Neural cell (in vitro differentiated cells): Measurements from ENCODE around the gene PPP3CA. TPM values are rescaled to one million over a fixed set of nuclear protein-coding genes. Genes with fewer than 3 reads are reported as not detected.

Source experiments
- H2AFZ ChIP-seq: fragments of 200-600, 300-800 bp; sonication (generic), shearing (Covaris generic); 2 replicates; pipeline ENCODE4 v1.6.0; 2014; ENCODE audit warnings: low read depth, mild to moderate bottlenecking, antibody characterized with exemption, low read length, moderate library complexity
- H3F3A ChIP-seq: fragments of 200-600 bp; shearing (Covaris generic); 2 replicates; pipeline ENCODE4 v1.6.1; 2016; ENCODE audit warnings: mild to moderate bottlenecking, moderate library complexity, mixed read lengths, antibody characterized with exemption, low read length; ENCODE audit not compliant: insufficient read depth, poor library complexity, severe bottlenecking
- H3K27ac ChIP-seq: fragments of 200-600, 300-800 bp; sonication (generic), shearing (Covaris generic); 2 replicates; pipeline ENCODE4 v1.5.1; 2014; ENCODE audit warnings: mild to moderate bottlenecking, low read length, moderate library complexity
- H3K27me3 ChIP-seq: fragments of 300-800, 200-600 bp; sonication (generic), shearing (Covaris generic); 2 replicates; pipeline ENCODE4 v1.6.0; 2014; ENCODE audit warnings: mild to moderate bottlenecking, low read depth, low read length, moderate library complexity; ENCODE audit not compliant: insufficient read depth
- H3K36me3 ChIP-seq: fragments of 300-800, 200-600 bp; sonication (generic), shearing (Covaris generic); 2 replicates; pipeline ENCODE4 v1.5.1; 2014; ENCODE audit warnings: mild to moderate bottlenecking, antibody characterized with exemption, low read length, moderate library complexity; ENCODE audit not compliant: insufficient read depth
- H3K4me2 ChIP-seq: fragments of 300-800, 200-600 bp; sonication (generic), shearing (Covaris generic); 2 replicates; pipeline ENCODE4 v1.6.0; 2014; ENCODE audit warnings: mild to moderate bottlenecking, low read length
- H3K4me3 ChIP-seq: fragments of 300-800, 200-600 bp; sonication (generic), shearing (Covaris generic); 2 replicates; pipeline ENCODE4 v1.5.1; 2014; ENCODE audit warnings: mild to moderate bottlenecking, low read length, moderate library complexity
- H3K79me2 ChIP-seq: fragments of 200-600 bp; shearing (Covaris generic); replicated peaks from 2 replicates; pipeline ENCODE4 v1.6.0; 2014; ENCODE audit warnings: mild to moderate bottlenecking, low read length, moderate library complexity; ENCODE audit not compliant: insufficient read depth
- H3K9ac ChIP-seq: fragments of 300-800, 200-600 bp; sonication (generic), shearing (Covaris generic); 2 replicates; pipeline ENCODE4 v1.6.1; 2016; ENCODE audit warnings: mild to moderate bottlenecking, low read length, mixed read lengths
- H3K9me2 ChIP-seq: fragments of 200-600 bp; shearing (Covaris generic); 2 replicates; pipeline ENCODE4 v1.6.1; 2016; ENCODE audit warnings: mild to moderate bottlenecking, low read length, mixed read lengths; ENCODE audit not compliant: insufficient read depth
- H3K9me3 ChIP-seq: fragments of 200-600, 300-800 bp; sonication (generic), shearing (Covaris generic); 2 replicates; pipeline ENCODE4 v1.6.1; 2016; ENCODE audit warnings: mild to moderate bottlenecking, mixed run types, low read length, moderate library complexity, mixed read lengths
- H4K20me1 ChIP-seq: fragments of 200-600 bp; shearing (Covaris generic); 2 replicates; pipeline ENCODE4 v1.6.1; 2016; ENCODE audit warnings: mild to moderate bottlenecking, mixed run types; ENCODE audit not compliant: insufficient read depth
- EP300 ChIP-seq: fragments of 450-650 bp; conservative IDR thresholded peaks from 2 replicates; pipeline ENCODE4 v1.6.1; 2014; ENCODE audit warnings: antibody characterized with exemption, mild to moderate bottlenecking, moderate library complexity; ENCODE audit not compliant: poor library complexity, severe bottlenecking
- EZH2 ChIP-seq: fragments of 200-600, 300-800 bp; shearing (Covaris generic), sonication (generic); IDR thresholded peaks from 2 replicates; pipeline ENCODE4 v1.6.1; 2014; ENCODE audit warnings: antibody characterized with exemption, low read length, borderline replicate concordance, mild to moderate bottlenecking; ENCODE audit not compliant: insufficient read depth, poor library complexity, severe bottlenecking
- MXI1 ChIP-seq: fragments of 450-650 bp; conservative IDR thresholded peaks from 2 replicates; pipeline ENCODE4 v1.6.1; 2014; ENCODE audit warnings: antibody characterized with exemption, mild to moderate bottlenecking; ENCODE audit not compliant: poor library complexity, severe bottlenecking
- POLR2AphosphoS5 ChIP-seq: IDR thresholded peaks from 2 replicates; pipeline ENCODE4 v1.6.1; 2012
- RAD21 ChIP-seq: fragments of 450-650 bp; conservative IDR thresholded peaks from 2 replicates; pipeline ENCODE4 v1.6.1; 2014; ENCODE audit warnings: antibody characterized with exemption, mild to moderate bottlenecking, moderate library complexity
- SMC3 ChIP-seq: fragments of 450-650 bp; conservative IDR thresholded peaks from 2 replicates; pipeline ENCODE4 v1.6.1; 2014; ENCODE audit warnings: antibody characterized with exemption, mild to moderate bottlenecking, moderate library complexity; ENCODE audit not compliant: poor library complexity
- TAF1 ChIP-seq: IDR thresholded peaks from 2 replicates; pipeline ENCODE4 v1.6.1; 2012; ENCODE audit warnings: low read depth
- polyA plus RNA-seq: library from polyadenylated mRNA; depleted of rRNA; stranded (reverse); fragments of >200 nt; gene quantifications from 2 replicates; pipeline ENCODE4 v1.2.3, GENCODE V29; 2014
- TF ChIP-seq, protein P1 (sequence below): fragments of 450-650 bp; IDR thresholded peaks from 2 replicates; pipeline ENCODE4 v1.5.1; 2014; ENCODE audit warnings: antibody characterized with exemption, mild to moderate bottlenecking, moderate library complexity; ENCODE audit not compliant: poor library complexity, severe bottlenecking
- TF ChIP-seq, protein P2 (sequence below): IDR thresholded peaks from 2 replicates; pipeline ENCODE4 v1.6.1; 2012; ENCODE audit warnings: borderline replicate concordance

Gene PPP3CA
- polyA plus RNA-seq, 1 donor from 2014 or later: 78.2 TPM

DNA sequence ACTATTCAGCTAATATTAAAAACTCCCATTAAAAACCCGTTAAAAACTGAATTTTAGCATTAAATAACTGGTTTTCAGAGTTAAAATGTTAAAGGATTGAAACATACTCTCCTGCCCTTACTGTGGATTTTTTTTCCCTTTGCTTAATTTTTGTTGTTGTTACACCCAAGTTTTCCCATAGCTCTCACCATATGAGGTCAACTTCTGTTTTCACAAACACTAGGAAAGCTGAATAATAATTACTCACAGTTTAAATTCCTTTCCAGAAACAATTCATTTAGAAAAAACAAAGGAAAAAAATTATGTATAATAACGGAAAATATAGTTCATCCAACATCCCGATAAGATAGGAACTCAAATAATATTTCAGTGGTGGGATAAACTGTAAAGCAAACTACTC is 129.0 kb downstream of the PPP3CA start:
- TF ChIP-seq EZH2: no peak
- TF ChIP-seq POLR2AphosphoS5: no peak
- TF ChIP-seq TAF1: no peak
- TF ChIP-seq, protein P1, sequence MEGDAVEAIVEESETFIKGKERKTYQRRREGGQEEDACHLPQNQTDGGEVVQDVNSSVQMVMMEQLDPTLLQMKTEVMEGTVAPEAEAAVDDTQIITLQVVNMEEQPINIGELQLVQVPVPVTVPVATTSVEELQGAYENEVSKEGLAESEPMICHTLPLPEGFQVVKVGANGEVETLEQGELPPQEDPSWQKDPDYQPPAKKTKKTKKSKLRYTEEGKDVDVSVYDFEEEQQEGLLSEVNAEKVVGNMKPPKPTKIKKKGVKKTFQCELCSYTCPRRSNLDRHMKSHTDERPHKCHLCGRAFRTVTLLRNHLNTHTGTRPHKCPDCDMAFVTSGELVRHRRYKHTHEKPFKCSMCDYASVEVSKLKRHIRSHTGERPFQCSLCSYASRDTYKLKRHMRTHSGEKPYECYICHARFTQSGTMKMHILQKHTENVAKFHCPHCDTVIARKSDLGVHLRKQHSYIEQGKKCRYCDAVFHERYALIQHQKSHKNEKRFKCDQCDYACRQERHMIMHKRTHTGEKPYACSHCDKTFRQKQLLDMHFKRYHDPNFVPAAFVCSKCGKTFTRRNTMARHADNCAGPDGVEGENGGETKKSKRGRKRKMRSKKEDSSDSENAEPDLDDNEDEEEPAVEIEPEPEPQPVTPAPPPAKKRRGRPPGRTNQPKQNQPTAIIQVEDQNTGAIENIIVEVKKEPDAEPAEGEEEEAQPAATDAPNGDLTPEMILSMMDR: no peak
- TF ChIP-seq RAD21: no peak
- TF ChIP-seq MXI1: no peak
- no peak for TF ChIP-seq EP300
- TF ChIP-seq, protein P2, sequence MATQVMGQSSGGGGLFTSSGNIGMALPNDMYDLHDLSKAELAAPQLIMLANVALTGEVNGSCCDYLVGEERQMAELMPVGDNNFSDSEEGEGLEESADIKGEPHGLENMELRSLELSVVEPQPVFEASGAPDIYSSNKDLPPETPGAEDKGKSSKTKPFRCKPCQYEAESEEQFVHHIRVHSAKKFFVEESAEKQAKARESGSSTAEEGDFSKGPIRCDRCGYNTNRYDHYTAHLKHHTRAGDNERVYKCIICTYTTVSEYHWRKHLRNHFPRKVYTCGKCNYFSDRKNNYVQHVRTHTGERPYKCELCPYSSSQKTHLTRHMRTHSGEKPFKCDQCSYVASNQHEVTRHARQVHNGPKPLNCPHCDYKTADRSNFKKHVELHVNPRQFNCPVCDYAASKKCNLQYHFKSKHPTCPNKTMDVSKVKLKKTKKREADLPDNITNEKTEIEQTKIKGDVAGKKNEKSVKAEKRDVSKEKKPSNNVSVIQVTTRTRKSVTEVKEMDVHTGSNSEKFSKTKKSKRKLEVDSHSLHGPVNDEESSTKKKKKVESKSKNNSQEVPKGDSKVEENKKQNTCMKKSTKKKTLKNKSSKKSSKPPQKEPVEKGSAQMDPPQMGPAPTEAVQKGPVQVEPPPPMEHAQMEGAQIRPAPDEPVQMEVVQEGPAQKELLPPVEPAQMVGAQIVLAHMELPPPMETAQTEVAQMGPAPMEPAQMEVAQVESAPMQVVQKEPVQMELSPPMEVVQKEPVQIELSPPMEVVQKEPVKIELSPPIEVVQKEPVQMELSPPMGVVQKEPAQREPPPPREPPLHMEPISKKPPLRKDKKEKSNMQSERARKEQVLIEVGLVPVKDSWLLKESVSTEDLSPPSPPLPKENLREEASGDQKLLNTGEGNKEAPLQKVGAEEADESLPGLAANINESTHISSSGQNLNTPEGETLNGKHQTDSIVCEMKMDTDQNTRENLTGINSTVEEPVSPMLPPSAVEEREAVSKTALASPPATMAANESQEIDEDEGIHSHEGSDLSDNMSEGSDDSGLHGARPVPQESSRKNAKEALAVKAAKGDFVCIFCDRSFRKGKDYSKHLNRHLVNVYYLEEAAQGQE: no peak
- no peak for TF ChIP-seq SMC3
- Histone ChIP-seq H3K9me3 (no peaks in the 10 kb centered on the region), H3K4me2 (no peak overlapping the region), H3K36me3 (no peaks in the 10 kb centered on the region), H4K20me1 (no peaks in the 10 kb centered on the region), H3K9me2 (no peaks in the 10 kb centered on the region), H3F3A (no peaks in the 10 kb centered on the region), H2AFZ (no peak overlapping the region), H3K9ac (no peak overlapping the region), H3K4me3 (no peak overlapping the region), H3K79me2 (peaks cover 10% of the 10 kb centered on the region), H3K27ac (no peak overlapping the region), H3K27me3 (no peaks in the 10 kb centered on the region)

DNA sequence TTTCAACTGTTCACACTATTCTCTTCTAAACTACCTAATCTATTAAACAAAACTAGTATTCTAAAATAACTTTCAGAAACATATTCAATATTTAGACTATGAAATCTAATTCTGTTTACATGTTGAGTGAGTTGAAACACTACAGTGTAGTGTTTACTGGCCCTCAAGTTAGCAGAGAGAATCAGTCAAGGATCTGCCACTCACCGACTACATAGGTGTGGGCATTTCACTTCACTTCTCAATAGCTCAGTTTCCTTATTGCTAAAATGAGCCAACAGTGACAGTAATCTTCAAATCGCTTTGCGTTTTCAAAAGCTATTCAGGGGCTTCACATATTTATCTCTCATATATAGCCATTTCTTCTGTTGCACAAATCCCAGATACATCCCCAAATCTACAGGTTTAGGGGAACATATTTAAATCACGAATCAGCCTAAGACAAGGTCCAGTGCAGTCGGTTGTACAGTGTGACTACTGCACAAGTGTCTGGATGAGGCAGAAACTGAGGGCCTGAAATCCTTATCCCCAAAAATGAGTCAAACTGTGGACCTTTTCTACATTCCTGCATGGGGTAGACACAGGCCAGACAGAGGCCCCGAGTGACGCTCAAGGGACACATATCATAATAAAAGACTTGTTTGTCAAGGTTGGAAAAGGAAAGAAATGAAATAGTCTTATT is 129.8 kb downstream of the PPP3CA start:
- H3K27ac ChIP-seq: no peak overlapping the region
- H3K27me3 ChIP-seq: no peaks in the 10 kb centered on the region
- H3K9me3 ChIP-seq: no peaks in the 10 kb centered on the region
- H3K4me3 ChIP-seq: no peak overlapping the region
- no peak for TF ChIP-seq SMC3
- TF ChIP-seq MXI1: no peak
- no peak for TF ChIP-seq POLR2AphosphoS5
- no peak for TF ChIP-seq EZH2
- TF ChIP-seq, protein P1: no peak
- H3K9me2 ChIP-seq: no peaks in the 10 kb centered on the region
- no peaks in the 10 kb centered on the region for H3K36me3 ChIP-seq
- no peak overlapping the region for H3K9ac ChIP-seq
- H3K79me2 ChIP-seq: peaks cover 10% of the 10 kb centered on the region
- H2AFZ ChIP-seq: no peak overlapping the region
- no peaks in the 10 kb centered on the region for H4K20me1 ChIP-seq
- no peaks in the 10 kb centered on the region for H3F3A ChIP-seq
- no peak overlapping the region for H3K4me2 ChIP-seq
